Adrenal gland (tissue), 5 donors: Measurements from ENCODE around the gene STMN1.

ENCODE experiments used
- CTCF ChIP-seq, 6 experiments: fragments of 450-650 bp in 4 of 6; fragments of 200-600 bp in 2 of 6; sonication (generic) in 1 of 6; IDR thresholded peaks; 1 replicate in 5 of 6; 2 replicates in 1 of 6; pipeline versions ENCODE4 v1.5.1 to v1.8.0; 2016 to 2021; ENCODE audit warnings: antibody characterized with exemption in 6 of 6, mild to moderate bottlenecking in 2 of 6, moderate library complexity in 1 of 6
- POLR2A ChIP-seq, 2 donors: fragments of 450-650 bp; IDR thresholded peaks; one replicate each; pipeline ENCODE4 v1.6.1; 2017; ENCODE audit warnings: antibody characterized with exemption in 2 of 2, mild to moderate bottlenecking in 2 of 2, moderate library complexity in 1 of 2
- donor health status: DM: no; HTN: no; CAD: no.

GRCh38 chr1:25906644-25907300 is 553 bp upstream of the STMN1 start:
- TF ChIP-seq CTCF (IDR thresholded peaks at IDR 0.05) (no peak), POLR2A (IDR thresholded peaks at IDR 0.05) (no peak)
